Measurements from ENCODE around the gene PCNX2. TPM values are rescaled to one million over a fixed set of nuclear protein-coding genes. Genes with fewer than 3 reads are reported as not detected.

The PCNX2 gene
- total RNA-seq, 1 experiment from 2014 or later: 9.1 TPM

DNA sequence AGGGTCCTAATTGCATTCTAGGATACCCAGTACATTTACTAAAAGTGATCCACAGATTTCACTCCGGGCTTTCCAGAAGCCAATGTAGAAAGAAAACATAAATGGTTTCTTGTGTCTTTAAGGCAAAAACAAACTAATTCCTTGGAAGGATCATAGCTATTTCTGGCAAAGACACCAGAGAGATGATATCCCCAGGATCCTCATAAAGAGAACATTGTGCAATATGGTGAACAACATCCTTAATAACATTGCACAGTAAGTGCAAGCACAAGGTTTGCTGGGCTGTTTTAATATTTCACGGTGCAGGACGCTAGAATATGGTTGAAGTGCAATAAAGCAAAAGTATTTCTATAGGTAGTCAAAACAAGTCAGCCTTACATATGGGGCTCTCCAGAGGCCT, 262.2 kb downstream of the PCNX2 start:
- no peaks in the 10 kb centered on the region for H3K36me3 ChIP-seq (ENCODE audit: insufficient read depth, low read length, poor library complexity, severe bottlenecking)
- H3K4me1 ChIP-seq (ENCODE audit: insufficient read depth, low read length, poor library complexity, severe bottlenecking): no peaks in the 10 kb centered on the region
- no peaks in the 10 kb centered on the region for H3K9me3 ChIP-seq (ENCODE audit: low read depth, low read length, poor library complexity, severe bottlenecking)
- ChIA-PET POLR2A (ENCODE audit: low non-redundant PET) (no interaction called here), CTCF (no interaction called here)
- TF ChIP-seq EZH2 (IDR thresholded peaks at IDR 0.05; ENCODE audit: borderline replicate concordance, low read depth, low read length, poor library complexity, severe bottlenecking): no peak
- TF ChIP-seq, protein P1, sequence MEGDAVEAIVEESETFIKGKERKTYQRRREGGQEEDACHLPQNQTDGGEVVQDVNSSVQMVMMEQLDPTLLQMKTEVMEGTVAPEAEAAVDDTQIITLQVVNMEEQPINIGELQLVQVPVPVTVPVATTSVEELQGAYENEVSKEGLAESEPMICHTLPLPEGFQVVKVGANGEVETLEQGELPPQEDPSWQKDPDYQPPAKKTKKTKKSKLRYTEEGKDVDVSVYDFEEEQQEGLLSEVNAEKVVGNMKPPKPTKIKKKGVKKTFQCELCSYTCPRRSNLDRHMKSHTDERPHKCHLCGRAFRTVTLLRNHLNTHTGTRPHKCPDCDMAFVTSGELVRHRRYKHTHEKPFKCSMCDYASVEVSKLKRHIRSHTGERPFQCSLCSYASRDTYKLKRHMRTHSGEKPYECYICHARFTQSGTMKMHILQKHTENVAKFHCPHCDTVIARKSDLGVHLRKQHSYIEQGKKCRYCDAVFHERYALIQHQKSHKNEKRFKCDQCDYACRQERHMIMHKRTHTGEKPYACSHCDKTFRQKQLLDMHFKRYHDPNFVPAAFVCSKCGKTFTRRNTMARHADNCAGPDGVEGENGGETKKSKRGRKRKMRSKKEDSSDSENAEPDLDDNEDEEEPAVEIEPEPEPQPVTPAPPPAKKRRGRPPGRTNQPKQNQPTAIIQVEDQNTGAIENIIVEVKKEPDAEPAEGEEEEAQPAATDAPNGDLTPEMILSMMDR (conservative IDR thresholded peaks at IDR 0.05; ENCODE audit: low read depth, low read length): no peak
- intact Hi-C loops (cut with micrococcal nuclease; ENCODE audit: unreplicated experiment): no loop called here
- no peak overlapping the region for H3K27ac ChIP-seq (ENCODE audit: low read depth, low read length, poor library complexity, severe bottlenecking)
- no peak for DNase-seq (ENCODE audit: low spot score)
- BruUV-seq (replicated peaks): no TSS peak
- no peaks in the 10 kb centered on the region for H3K27me3 ChIP-seq (replicated peaks; ENCODE audit: insufficient read depth, low read depth, low read length, poor library complexity)
- H3K4me3 ChIP-seq (ENCODE audit: low read depth, low read length, poor library complexity, severe bottlenecking): no peak overlapping the region

DNA sequence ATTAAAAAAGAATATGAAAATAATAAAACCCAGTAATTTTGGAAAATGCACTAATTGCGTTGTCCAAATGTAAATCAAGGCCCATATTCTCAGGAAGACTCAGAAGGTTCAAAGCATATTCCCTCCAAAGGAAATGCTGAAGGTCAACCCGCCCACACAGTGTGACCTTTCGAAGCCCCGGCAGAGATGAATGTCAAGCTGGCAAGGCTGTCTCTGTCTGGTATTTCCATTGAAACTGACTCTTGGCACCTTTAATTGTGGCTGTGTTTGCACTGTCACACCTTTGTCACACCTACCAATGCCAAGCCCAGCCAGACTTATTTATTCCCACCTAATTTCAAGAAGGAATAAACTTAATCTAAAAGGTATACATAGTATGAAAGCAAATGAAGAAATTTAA, 262.6 kb downstream of the PCNX2 start:
- H3K36me3 ChIP-seq (ENCODE audit: insufficient read depth, low read length, poor library complexity, severe bottlenecking): no peaks in the 10 kb centered on the region
- ChIA-PET POLR2A (ENCODE audit: low non-redundant PET) (no interaction called here), CTCF (no interaction called here)
- no peak overlapping the region for H3K4me3 ChIP-seq (ENCODE audit: low read depth, low read length, poor library complexity, severe bottlenecking)
- DNase-seq (ENCODE audit: low spot score): no peak
- H3K4me1 ChIP-seq (ENCODE audit: insufficient read depth, low read length, poor library complexity, severe bottlenecking): no peaks in the 10 kb centered on the region
- no peaks in the 10 kb centered on the region for H3K27me3 ChIP-seq (replicated peaks; ENCODE audit: insufficient read depth, low read depth, low read length, poor library complexity)
- H3K9me3 ChIP-seq (ENCODE audit: low read depth, low read length, poor library complexity, severe bottlenecking): no peaks in the 10 kb centered on the region
- H3K27ac ChIP-seq (ENCODE audit: low read depth, low read length, poor library complexity, severe bottlenecking): no peak overlapping the region
- intact Hi-C loops (cut with micrococcal nuclease; ENCODE audit: unreplicated experiment): no loop called here
- TF ChIP-seq, protein P1 (conservative IDR thresholded peaks at IDR 0.05; ENCODE audit: low read depth, low read length): no peak
- TF ChIP-seq EZH2 (IDR thresholded peaks at IDR 0.05; ENCODE audit: borderline replicate concordance, low read depth, low read length, poor library complexity, severe bottlenecking): no peak
- BruUV-seq (replicated peaks): no TSS peak

DNA sequence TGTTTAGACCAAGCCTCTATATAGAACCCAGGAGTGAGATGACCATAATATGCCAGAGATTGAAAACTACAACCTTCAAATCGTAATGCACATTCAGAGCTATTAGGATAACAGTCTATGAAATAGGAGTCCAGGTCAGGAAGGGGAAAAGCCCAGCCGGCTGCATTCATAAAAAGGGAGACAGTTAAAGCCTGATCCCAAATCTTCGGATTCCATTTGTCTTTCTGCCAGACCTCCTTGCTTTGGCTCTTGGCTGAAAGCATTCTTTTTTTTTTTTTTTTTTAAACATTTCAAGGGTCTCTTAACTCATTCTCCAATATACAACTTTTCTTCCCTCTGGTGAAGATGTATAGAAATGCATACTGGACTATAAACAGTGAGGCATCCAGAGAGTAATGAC, 264.0 kb downstream of the PCNX2 start:
- Histone ChIP-seq H3K36me3 (ENCODE audit: insufficient read depth, low read length, poor library complexity, severe bottlenecking) (no peaks in the 10 kb centered on the region), H3K9me3 (ENCODE audit: low read depth, low read length, poor library complexity, severe bottlenecking) (no peaks in the 10 kb centered on the region), H3K27me3 (replicated peaks; ENCODE audit: insufficient read depth, low read depth, low read length, poor library complexity) (no peaks in the 10 kb centered on the region), H3K27ac (ENCODE audit: low read depth, low read length, poor library complexity, severe bottlenecking) (no peak overlapping the region), H3K4me1 (ENCODE audit: insufficient read depth, low read length, poor library complexity, severe bottlenecking) (no peaks in the 10 kb centered on the region), H3K4me3 (ENCODE audit: low read depth, low read length, poor library complexity, severe bottlenecking) (no peak overlapping the region)
- ChIA-PET CTCF (no interaction called here), POLR2A (ENCODE audit: low non-redundant PET) (no interaction called here)
- intact Hi-C loops (cut with micrococcal nuclease; ENCODE audit: unreplicated experiment): no loop called here
- DNase-seq (ENCODE audit: low spot score): no peak
- TF ChIP-seq, protein P1 (conservative IDR thresholded peaks at IDR 0.05; ENCODE audit: low read depth, low read length): no peak
- TF ChIP-seq EZH2 (IDR thresholded peaks at IDR 0.05; ENCODE audit: borderline replicate concordance, low read depth, low read length, poor library complexity, severe bottlenecking): no peak
- BruUV-seq (replicated peaks): no TSS peak
